GM21447 (cell line): Measurements from ENCODE around the gene FILIP1L.
"Not testable (repeated sequence)": the region's sequence is repeated elsewhere in the genome, so short reads cannot be mapped to it uniquely, and the experiment has no call there.

Source experiments
- ATAC-seq: cut with Tn5 transposase; IDR thresholded peaks from one replicate; pipeline ENCODE4 v1.9.1; 2021; ENCODE audit not compliant: unreplicated experiment

Gene FILIP1L

GRCh38 chr3:100075851-100076730 is 38.2 kb downstream of the FILIP1L start:
- ATAC-seq = no peak

- no peak for ATAC-seq
Observed at GRCh38 chr3:100075196-100075595, 39.1 kb downstream of the FILIP1L start.

GRCh38 chr3:100073714-100074307 is 40.5 kb downstream of the FILIP1L start:
- peak; percentile 38 for ATAC-seq

- no peak for ATAC-seq
Observed at GRCh38 chr3:100073049-100073713, 41.1 kb downstream of the FILIP1L start.

- no peak for ATAC-seq
Observed at GRCh38 chr3:100072326-100073048, 41.8 kb downstream of the FILIP1L start.

GRCh38 chr3:100069472-100069871 is 44.8 kb downstream of the FILIP1L start:
- ATAC-seq = no peak

- peak; percentile 57 for ATAC-seq
Observed at GRCh38 chr3:100068826-100069225, 45.5 kb downstream of the FILIP1L start.

GRCh38 chr3:100067589-100067988 is 46.7 kb downstream of the FILIP1L start:
- no peak for ATAC-seq

GRCh38 chr3:100063929-100064461 is 50.3 kb downstream of the FILIP1L start:
- ATAC-seq = no peak

- ATAC-seq = no peak
Observed at GRCh38 chr3:100062665-100063064, 51.6 kb downstream of the FILIP1L start.

- no peak for ATAC-seq
Observed at GRCh38 chr3:100060685-100061484, 53.4 kb downstream of the FILIP1L start.

GRCh38 chr3:100059472-100059871 is 54.8 kb downstream of the FILIP1L start:
- no peak for ATAC-seq

- ATAC-seq = no peak
Observed at GRCh38 chr3:100057716-100058575, 56.4 kb downstream of the FILIP1L start.

GRCh38 chr3:100053951-100054620 is 60.2 kb downstream of the FILIP1L start:
- ATAC-seq = no peak

GRCh38 chr3:100051513-100051912 is 62.8 kb downstream of the FILIP1L start:
- ATAC-seq = not testable (repeated sequence)

GRCh38 chr3:100048248-100048647 is 66.1 kb downstream of the FILIP1L start:
- ATAC-seq = no peak

GRCh38 chr3:100047455-100048141 is 66.7 kb downstream of the FILIP1L start:
- ATAC-seq = peak; percentile 79

- no peak for ATAC-seq
Observed at GRCh38 chr3:100046986-100047385, 67.3 kb downstream of the FILIP1L start.
